ENCODE measurements around the gene FUT6.

DNA sequence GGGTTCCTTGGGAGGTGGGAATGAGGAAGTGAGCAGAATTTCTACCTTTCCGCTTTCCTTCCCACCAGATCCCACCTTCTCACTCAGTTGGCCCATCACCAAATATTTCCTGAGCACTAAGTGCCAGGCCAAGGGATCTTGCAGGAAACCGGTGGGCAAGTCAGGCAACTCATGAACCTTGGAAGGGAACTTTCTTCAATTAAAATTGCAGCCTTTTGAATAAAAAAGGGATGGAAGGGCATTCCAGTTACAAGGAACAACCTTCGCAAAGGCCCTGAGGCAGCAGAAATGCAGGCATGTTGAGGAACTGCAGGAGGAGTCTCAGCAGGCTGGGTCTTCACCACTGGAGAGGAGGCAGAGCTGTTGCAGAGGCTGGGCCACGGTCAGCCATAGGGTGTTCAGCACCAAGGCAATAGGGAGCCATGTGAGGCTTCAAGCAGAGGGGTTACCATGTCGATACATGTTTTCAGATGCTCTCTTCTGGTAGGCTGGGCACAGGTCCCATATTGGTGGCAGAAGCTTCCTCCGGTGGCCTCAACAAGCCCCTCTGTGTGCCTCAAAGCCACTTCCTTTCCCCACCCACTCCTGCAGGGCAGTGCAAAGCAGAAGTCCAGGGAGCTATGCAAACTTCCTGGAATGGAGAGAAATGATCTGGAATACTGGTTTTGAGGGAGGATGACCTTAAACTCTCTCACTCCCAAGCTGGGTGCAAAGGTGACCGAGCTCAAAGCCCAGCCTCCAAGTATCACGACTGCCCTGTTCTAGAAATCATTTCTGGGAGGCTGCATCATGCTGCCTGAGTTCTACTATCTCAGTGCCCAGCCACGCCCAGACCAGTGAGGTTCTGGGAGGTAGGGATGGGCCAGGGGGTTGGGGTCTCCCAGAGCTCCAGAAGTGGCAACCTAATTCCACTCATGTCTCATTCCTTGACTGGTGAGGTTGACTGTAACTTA is at the start of gene FUT6:
- TF ChIP-seq, protein P1, sequence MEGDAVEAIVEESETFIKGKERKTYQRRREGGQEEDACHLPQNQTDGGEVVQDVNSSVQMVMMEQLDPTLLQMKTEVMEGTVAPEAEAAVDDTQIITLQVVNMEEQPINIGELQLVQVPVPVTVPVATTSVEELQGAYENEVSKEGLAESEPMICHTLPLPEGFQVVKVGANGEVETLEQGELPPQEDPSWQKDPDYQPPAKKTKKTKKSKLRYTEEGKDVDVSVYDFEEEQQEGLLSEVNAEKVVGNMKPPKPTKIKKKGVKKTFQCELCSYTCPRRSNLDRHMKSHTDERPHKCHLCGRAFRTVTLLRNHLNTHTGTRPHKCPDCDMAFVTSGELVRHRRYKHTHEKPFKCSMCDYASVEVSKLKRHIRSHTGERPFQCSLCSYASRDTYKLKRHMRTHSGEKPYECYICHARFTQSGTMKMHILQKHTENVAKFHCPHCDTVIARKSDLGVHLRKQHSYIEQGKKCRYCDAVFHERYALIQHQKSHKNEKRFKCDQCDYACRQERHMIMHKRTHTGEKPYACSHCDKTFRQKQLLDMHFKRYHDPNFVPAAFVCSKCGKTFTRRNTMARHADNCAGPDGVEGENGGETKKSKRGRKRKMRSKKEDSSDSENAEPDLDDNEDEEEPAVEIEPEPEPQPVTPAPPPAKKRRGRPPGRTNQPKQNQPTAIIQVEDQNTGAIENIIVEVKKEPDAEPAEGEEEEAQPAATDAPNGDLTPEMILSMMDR (conservative IDR thresholded peaks at IDR 0.05; ENCODE audit: low read length): no peak
- no peak for TF ChIP-seq EZH2phosphoT487 (IDR thresholded peaks at IDR 0.05; ENCODE audit: borderline replicate concordance)

All from Loucy (cell line).